ENCODE data around the gene ZNF479. TPM values are rescaled to one million over a fixed set of nuclear protein-coding genes. Genes with fewer than 3 reads are reported as not detected.

The ZNF479 gene
- total and polyA plus RNA-seq, 2 of the 4 experiments (the other 2 are of a cell fraction): not detected

DNA sequence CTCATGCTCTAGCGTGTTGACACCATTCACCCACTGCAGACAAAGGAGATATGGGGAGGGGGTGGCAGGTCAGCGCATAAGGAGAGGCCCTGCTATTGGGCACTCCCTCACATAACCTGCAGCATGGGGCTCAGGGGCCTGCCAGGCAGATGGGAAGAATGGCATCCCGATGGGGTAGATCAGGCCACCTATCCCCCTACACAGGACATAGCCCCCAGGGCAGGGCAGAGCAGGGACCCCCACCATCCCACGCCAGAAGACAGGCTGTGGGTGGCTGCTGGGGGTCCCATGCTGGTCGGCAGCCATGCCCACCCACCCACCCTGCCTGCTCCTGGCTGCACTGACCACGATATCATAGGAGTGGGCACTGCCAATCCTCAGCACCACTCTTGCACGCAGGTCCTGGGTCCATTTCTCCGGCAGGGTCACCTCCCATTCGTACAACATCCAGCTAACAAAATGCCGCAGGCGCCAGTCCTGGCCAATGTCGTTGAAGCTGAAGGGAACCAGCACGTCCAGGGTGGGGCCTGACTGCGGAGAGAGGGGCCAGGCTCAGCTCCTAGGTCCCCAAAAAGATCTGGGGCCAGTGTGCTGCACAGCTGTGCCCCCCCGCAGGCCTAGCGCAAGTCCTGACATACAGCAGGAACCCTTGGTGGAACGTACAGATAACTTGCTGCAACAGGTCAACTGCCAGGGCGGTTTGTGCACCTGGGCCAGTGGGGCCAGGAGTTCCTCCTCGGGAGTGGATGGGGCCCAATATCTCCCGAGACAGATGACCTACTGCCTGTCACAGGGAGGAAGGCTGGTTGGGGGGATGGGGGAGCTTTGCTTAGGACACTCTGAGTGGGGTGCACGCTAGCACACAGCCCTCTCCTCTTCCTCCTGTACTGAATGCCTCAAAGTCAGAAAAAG, 45.9 kb upstream of the ZNF479 start:
- Histone ChIP-seq H3K4ac (ENCODE audit: low read depth, low read length) (no peak overlapping the region), H3K9me3 (ENCODE audit: control insufficient read depth, insufficient read depth, low read length) (peaks cover 48% of the 10 kb centered on the region), H3K4me1 (ENCODE audit: control insufficient read depth, insufficient read depth, low read length) (no peaks in the 10 kb centered on the region), H3K36me3 (ENCODE audit: control insufficient read depth, insufficient read depth, low read length) (no peaks in the 10 kb centered on the region), H3K56ac (ENCODE audit: extremely low read depth, insufficient read depth, low read length) (no peak overlapping the region), H3K9me1 (ENCODE audit: insufficient read depth, low read length) (no peaks in the 10 kb centered on the region), H3K79me1 (ENCODE audit: low read depth in 1 of 2, low read length in 2 of 2) (no peaks in the 10 kb centered on the region), H3K18ac (ENCODE audit: low read depth, low read length) (no peak overlapping the region), H2BK120ac (ENCODE audit: low read depth, low read length) (no peak overlapping the region), H2AK5ac (ENCODE audit: low read depth, low read length) (no peak overlapping the region), H3K27ac (ENCODE audit: insufficient read depth, low read length) (no peak overlapping the region), H4K91ac (ENCODE audit: insufficient read depth, low read depth, low read length) (no peak overlapping the region), H3K23ac (ENCODE audit: low read depth, low read length) (no peak overlapping the region), H2BK5ac (ENCODE audit: low read depth, low read length, poor library complexity, severe bottlenecking) (no peak overlapping the region), H3K4me3 (ENCODE audit: insufficient read depth, low read depth, low read length) (no peak overlapping the region), H4K5ac (ENCODE audit: low read depth, low read length) (no peak overlapping the region), H2AK9ac (replicated peaks; ENCODE audit: low read depth, low read length, poor library complexity) (no peak overlapping the region), H3K4me2 (ENCODE audit: low read depth, low read length) (no peak overlapping the region), H2AFZ (replicated peaks; ENCODE audit: low read length, poor library complexity) (no peak overlapping the region), H3K9ac (ENCODE audit: low read depth, low read length) (no peak overlapping the region), H4K20me1 (ENCODE audit: insufficient read depth, low read length) (no peaks in the 10 kb centered on the region), H2BK20ac (ENCODE audit: low read depth, low read length) (no peak overlapping the region), H3K14ac (replicated peaks; ENCODE audit: low read depth, low read length) (no peak overlapping the region), H2BK15ac (ENCODE audit: low read depth, low read length) (no peak overlapping the region), H3K27me3 (ENCODE audit: control insufficient read depth, insufficient read depth, low read length) (no peaks in the 10 kb centered on the region), H4K8ac (ENCODE audit: low read depth in 2 of 2, low read length in 2 of 2) (no peak overlapping the region)
- DNase-seq: no peak
- ChIA-PET CTCF (no interaction called here), POLR2A (ENCODE audit: unreplicated experiment) (no interaction called here)
- ATAC-seq (ENCODE audit: low read depth): no peak
- TF ChIP-seq RAD21 (IDR thresholded peaks at IDR 0.05; ENCODE audit: low read length): no peak
- no peak for TF ChIP-seq MAZ (IDR thresholded peaks at IDR 0.05; ENCODE audit: borderline replicate concordance, low read depth, low read length)
- TF ChIP-seq MAFK (IDR thresholded peaks at IDR 0.05; ENCODE audit: low read depth, low read length): no peak
- TF ChIP-seq, protein P1, sequence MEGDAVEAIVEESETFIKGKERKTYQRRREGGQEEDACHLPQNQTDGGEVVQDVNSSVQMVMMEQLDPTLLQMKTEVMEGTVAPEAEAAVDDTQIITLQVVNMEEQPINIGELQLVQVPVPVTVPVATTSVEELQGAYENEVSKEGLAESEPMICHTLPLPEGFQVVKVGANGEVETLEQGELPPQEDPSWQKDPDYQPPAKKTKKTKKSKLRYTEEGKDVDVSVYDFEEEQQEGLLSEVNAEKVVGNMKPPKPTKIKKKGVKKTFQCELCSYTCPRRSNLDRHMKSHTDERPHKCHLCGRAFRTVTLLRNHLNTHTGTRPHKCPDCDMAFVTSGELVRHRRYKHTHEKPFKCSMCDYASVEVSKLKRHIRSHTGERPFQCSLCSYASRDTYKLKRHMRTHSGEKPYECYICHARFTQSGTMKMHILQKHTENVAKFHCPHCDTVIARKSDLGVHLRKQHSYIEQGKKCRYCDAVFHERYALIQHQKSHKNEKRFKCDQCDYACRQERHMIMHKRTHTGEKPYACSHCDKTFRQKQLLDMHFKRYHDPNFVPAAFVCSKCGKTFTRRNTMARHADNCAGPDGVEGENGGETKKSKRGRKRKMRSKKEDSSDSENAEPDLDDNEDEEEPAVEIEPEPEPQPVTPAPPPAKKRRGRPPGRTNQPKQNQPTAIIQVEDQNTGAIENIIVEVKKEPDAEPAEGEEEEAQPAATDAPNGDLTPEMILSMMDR (conservative IDR thresholded peaks at IDR 0.05; ENCODE audit: low read depth, low read length): no peak
- no peak for TF ChIP-seq FOS (IDR thresholded peaks at IDR 0.05; ENCODE audit: low read depth, low read length)
- no peak for TF ChIP-seq RFX5 (IDR thresholded peaks at IDR 0.05; ENCODE audit: low read depth, low read length)
- intact Hi-C loops (cut with micrococcal nuclease) (no loop called here), dilution Hi-C loops (cut with HindIII; ENCODE audit: low sequenced_read_pairs, unreplicated experiment) (no loop called here), in situ Hi-C loops (cut with MboI; ENCODE audit: low sequenced_read_pairs) (no loop called here)
- no TSS peak for BruUV-seq (replicated peaks)
- WGBS, 2 experiments (ENCODE audit: extremely low coverage in 2 of 2, insufficient read length in 1 of 2): 45% methylated on average over 6 of the region's 21 CpGs; no CpG with 5 or more reads in 1 of the 2 experiments

All from IMR-90 (cell line).